GM19351 (cell line): ENCODE measurements around the gene MAGI3.
"Not testable (repeated sequence)": the region's sequence is repeated elsewhere in the genome, so short reads cannot be mapped to it uniquely, and the experiment has no call there.

Experiments used
- ATAC-seq: cut with Tn5 transposase; IDR thresholded peaks from one replicate; pipeline ENCODE4 v1.9.1; 2021; ENCODE audit warnings: mild to moderate bottlenecking, moderate library complexity; ENCODE audit not compliant: unreplicated experiment

Gene MAGI3

DNA sequence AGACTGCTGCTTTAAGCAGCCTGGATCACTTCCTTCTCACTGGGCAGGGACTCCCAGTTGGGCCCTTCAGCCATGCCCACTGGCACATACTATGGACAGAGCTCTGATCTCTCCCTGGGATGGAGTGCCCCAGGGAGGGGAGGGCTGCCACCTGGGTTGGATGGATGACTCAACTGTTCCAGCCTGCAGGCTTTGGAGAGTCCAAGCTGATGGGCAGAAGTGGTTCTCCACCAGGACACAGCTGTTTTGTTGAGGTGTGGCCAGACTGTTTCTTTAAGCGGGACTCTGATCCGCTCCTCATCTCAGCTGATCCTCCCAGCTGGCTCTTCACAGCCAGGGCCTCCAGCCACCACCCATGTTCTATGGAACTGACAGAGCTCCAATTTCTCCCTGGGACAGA lies 166.9 kb downstream of the MAGI3 start:
- ATAC-seq, result no peak

- no peak for ATAC-seq
Measured at GRCh38 chr1:113565621-113566020, 175.3 kb downstream of the MAGI3 start.

DNA sequence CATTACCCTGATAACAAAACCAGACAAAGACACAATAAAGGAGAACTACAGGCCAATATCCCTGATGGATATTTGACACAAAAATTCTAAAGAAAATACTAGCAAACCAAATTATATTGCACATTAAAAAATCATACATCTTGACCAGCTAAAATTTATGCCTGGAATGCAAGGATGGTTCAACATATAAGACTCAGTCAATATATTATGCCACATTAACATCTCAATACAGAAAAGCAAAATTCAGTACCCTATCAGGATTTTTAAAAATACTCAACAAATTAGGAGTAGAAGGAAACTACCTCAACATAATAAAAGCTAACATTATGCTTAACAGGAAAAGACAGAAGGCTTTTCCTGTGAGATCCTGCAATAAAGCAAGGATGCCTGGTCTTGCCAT lies 177.1 kb downstream of the MAGI3 start:
- no peak for ATAC-seq

DNA sequence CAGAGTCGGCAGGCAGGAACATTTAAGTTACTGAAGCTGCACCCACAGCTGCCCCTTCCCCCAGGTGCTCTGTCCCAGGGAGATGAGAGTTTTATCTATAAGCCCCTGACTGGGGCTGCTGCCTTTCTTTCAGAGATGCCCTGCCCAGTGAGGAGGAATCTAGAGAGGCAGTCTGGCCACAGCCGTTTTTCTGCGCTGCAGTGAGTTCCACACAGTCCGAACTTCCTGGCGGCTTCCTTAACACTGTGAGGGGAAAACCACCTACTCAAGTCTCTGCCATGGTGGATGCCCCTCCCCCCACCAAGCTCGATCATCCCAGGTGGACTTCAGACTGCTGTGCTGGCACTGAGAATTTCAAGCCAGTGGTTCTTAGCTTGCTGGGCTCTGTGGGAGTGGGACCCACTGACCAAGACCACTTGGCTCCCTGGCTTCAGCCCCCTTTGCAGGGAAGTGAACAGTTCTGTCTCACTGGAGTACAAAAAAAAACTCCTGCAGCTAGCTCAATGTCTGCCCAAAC lies 185.5 kb downstream of the MAGI3 start:
- ATAC-seq, result not testable (repeated sequence)

GRCh38 chr1:113576271-113576670 lies 186.0 kb downstream of the MAGI3 start:
- no peak for ATAC-seq

DNA sequence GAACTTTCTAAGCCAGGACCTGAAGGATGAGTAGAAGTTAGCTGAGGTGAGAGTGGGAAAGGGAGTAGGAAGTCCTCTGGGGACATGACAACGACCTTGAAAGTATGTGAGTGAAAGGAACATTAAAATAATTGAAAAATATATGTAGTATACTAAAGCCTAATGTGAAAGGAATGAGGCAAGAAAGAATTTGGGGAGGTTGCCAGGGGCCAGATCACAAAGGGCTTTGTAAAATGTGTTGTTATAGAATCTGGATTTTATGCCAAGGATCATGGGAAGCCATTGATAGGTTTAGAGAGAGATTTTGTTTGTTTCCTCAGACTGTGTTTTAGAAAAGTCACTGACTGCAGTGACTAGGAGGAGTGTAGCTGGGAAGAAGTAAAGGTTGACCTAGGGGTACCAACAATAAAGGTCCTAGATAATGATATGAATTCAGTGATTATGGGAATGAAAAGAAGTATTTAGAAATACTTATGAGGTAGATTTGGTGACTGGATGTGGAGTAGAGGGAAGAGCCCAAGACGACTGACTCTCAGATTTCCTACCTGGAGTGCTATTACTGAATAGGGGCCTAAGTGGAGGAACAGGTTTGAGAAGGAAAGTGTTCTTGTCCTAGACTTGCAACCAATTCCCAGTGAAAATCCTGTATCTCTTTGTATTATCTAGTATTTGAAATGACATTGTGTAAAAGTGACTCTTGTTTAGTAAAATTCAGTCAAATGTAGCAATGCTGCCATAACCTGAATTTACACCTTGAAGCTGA lies 189.1 kb downstream of the MAGI3 start:
- no peak for ATAC-seq

GRCh38 chr1:113581323-113581722 lies 191.0 kb downstream of the MAGI3 start:
- ATAC-seq, result no peak

DNA sequence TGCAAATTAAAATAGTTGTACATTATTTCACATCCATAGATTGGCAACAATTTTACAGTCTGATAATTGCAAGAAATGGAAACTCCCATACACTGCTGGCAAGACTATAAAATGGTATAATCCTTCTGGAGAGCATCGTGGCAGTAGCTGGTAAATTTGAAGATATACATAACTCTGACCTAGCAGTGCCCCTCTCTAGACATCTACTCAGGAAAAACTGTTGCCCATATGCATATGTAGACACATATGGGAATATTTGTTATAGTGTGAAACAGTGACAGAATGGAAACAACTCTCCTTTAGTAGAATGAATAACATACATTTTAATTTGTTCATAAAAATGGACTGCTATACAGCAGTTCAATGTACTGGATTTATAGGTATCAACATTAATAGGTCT lies 191.8 kb downstream of the MAGI3 start:
- ATAC-seq, result no peak

GRCh38 chr1:113587475-113587874 lies 197.2 kb downstream of the MAGI3 start:
- no peak for ATAC-seq

GRCh38 chr1:113592230-113592629 lies 201.9 kb downstream of the MAGI3 start:
- no peak for ATAC-seq

GRCh38 chr1:113593550-113594297 lies 203.4 kb downstream of the MAGI3 start:
- no peak for ATAC-seq

DNA sequence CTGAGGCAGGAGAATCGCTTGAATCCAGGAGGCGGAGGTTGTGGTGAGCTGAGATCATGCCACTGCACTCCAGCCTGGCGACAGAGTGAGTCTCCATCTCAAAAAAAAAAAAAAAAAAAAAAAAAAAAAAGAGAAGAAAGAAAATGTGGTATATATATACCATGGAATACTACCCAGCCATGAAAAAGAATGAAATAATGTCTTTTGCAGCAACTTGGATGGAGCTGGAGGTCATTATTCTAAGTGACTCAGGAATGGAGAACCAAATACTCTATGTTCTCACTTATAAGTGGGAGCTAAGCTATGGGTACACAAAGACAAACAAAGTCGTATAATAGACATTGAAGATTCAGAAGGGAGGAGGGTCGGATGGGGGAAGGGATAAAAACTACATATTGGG lies 214.2 kb downstream of the MAGI3 start:
- ATAC-seq, result not testable (repeated sequence)

DNA sequence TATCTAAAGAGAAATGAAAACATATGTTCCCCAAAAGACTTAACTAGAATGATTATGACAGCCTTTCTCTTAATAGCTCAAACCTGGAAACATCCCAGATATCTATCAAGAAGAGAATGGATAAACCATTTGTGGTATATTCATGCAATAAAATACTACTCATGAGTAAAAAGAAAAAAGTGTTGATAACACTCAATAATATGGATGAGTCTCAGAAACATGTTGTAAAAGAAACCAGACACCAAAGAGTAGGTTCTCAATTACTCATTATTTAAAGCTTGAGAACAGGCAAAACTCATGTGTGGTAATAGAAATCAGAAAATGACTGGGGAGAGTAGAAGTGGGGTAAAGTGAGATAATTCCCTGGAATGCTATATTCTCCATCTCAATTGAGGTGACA lies 214.8 kb downstream of the MAGI3 start:
- no peak for ATAC-seq

GRCh38 chr1:113608399-113608798 lies 218.1 kb downstream of the MAGI3 start:
- no peak for ATAC-seq

- no peak for ATAC-seq
Measured at GRCh38 chr1:113610372-113610771, 220.1 kb downstream of the MAGI3 start.

GRCh38 chr1:113615425-113615824 lies 225.1 kb downstream of the MAGI3 start:
- ATAC-seq, result no peak

DNA sequence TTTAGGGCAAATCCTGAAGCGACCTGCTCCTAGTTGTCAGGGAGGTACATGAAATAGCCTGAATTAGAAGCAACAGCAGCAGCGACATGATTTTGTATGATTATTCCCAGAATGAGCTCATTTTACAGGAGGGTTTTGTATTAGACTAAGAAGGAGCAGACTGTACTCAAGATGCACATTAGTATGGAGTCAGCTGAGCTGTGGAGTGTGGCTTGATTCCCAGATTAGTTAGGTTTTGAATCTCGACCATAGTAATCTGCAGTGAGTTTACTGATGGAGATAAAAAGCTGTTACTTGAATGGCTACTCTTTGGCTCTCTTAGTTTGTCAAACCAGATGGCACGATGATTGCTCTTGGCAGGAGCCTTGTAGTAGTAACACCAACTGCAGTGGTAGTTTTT lies 225.8 kb downstream of the MAGI3 start:
- no peak for ATAC-seq

- ATAC-seq, result no peak
Measured at GRCh38 chr1:113617438-113618141, 227.3 kb downstream of the MAGI3 start.

DNA sequence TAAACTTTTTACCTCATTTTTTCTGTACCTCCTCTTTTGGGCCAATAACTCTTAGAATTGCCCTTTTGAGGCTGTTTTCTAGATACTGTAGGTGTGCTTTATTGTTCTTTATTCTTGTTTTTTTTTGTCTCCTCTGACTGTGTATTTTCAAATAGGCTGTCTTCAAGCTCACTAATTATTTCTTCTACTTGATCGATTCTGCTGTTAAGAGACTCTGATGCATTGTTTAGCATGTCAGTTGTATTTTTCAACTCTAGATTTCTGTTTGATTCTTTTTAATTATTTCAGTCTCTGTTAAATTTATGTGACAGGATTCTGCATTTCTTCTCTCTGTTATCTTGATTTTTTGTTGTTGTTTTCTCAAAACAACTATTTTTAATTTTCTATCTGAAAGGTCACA lies 238.7 kb downstream of the MAGI3 start:
- ATAC-seq, result no peak

GRCh38 chr1:113630340-113631327 lies 240.3 kb downstream of the MAGI3 start:
- no peak for ATAC-seq
